H9 (cell line): ENCODE measurements around the gene TCEAL5. TPM values are rescaled to one million over a fixed set of nuclear protein-coding genes. Genes with fewer than 3 reads are reported as not detected.
"Not testable (repeated sequence)": the region's sequence is repeated elsewhere in the genome, so short reads cannot be mapped to it uniquely, and the experiment has no call there.

Experiments
- DNase-seq: peaks from one replicate; pipeline ENCODE4 v3.0.0-alpha.2; 2017
- H2AFZ ChIP-seq: one replicate; pipeline ENCODE4 v1.6.1; 2013; ENCODE audit warnings: mild to moderate bottlenecking, low read length, control low read depth, moderate library complexity
- H2AK5ac ChIP-seq: 2 replicates; pipeline ENCODE4 v1.6.1; 2013; ENCODE audit warnings: low read length, control low read depth, mixed read lengths; ENCODE audit not compliant: insufficient read length
- H2BK120ac ChIP-seq: one replicate; pipeline ENCODE4 v1.6.1; 2013; ENCODE audit warnings: low read depth, mild to moderate bottlenecking, low read length, control low read depth, inconsistent platforms; ENCODE audit not compliant: poor library complexity, severe bottlenecking
- H2BK12ac ChIP-seq: 2 replicates; pipeline ENCODE4 v1.6.1; 2013; ENCODE audit warnings: low read length, control low read depth, mixed read lengths, low read depth; ENCODE audit not compliant: insufficient read length
- H2BK15ac ChIP-seq: 2 replicates; pipeline ENCODE4 v1.6.1; 2013; ENCODE audit warnings: low read depth, low read length, control low read depth
- H2BK20ac ChIP-seq: one replicate; pipeline ENCODE4 v1.6.1; 2013; ENCODE audit warnings: low read depth, mild to moderate bottlenecking, low read length, control low read depth, inconsistent platforms; ENCODE audit not compliant: poor library complexity, severe bottlenecking
- H2BK5ac ChIP-seq: 2 replicates; pipeline ENCODE4 v1.6.1; 2013; ENCODE audit warnings: low read length, control low read depth, mixed read lengths; ENCODE audit not compliant: insufficient read length
- H3K14ac ChIP-seq: 2 replicates; pipeline ENCODE4 v1.6.1; 2013; ENCODE audit warnings: low read length, control low read depth; ENCODE audit not compliant: insufficient read depth
- H3K18ac ChIP-seq: 2 replicates; pipeline ENCODE4 v1.6.1; 2013; ENCODE audit warnings: low read depth, mild to moderate bottlenecking, mixed read lengths, low read length, control low read depth; ENCODE audit not compliant: insufficient read length
- H3K23ac ChIP-seq: 2 replicates; pipeline ENCODE4 v1.6.1; 2013; ENCODE audit warnings: low read length, control low read depth, mixed read lengths, low read depth; ENCODE audit not compliant: insufficient read length
- H3K23me2 ChIP-seq: 2 replicates; pipeline ENCODE4 v1.6.1; 2013; ENCODE audit warnings: low read depth, mild to moderate bottlenecking, mixed read lengths, low read length, control low read depth; ENCODE audit not compliant: insufficient read length, poor library complexity, severe bottlenecking
- H3K27ac ChIP-seq: 2 replicates; pipeline ENCODE4 v1.5.1; 2013; ENCODE audit warnings: low read length, control low read depth, mixed read lengths, low read depth; ENCODE audit not compliant: insufficient read length
- H3K27me3 ChIP-seq: 2 replicates; pipeline ENCODE4 v1.6.1; 2013; ENCODE audit warnings: low read length, control low read depth, inconsistent platforms; ENCODE audit not compliant: insufficient read depth
- H3K4ac ChIP-seq: 2 replicates; pipeline ENCODE4 v1.6.1; 2013; ENCODE audit warnings: low read depth, mild to moderate bottlenecking, control low read depth, inconsistent platforms, low read length, moderate library complexity
- H3K4me1 ChIP-seq: 2 replicates; pipeline ENCODE4 v1.6.1; 2013; ENCODE audit warnings: low read length, control low read depth, inconsistent platforms; ENCODE audit not compliant: insufficient read depth
- H3K4me2 ChIP-seq: 2 replicates; pipeline ENCODE4 v1.6.1; 2013; ENCODE audit warnings: low read length, control low read depth, mixed read lengths; ENCODE audit not compliant: insufficient read length, insufficient read depth
- H3K56ac ChIP-seq: 2 replicates; pipeline ENCODE4 v1.6.1; 2013; ENCODE audit warnings: low read depth, mild to moderate bottlenecking, mixed read lengths, low read length, control low read depth; ENCODE audit not compliant: insufficient read length
- H3K79me1 ChIP-seq: 2 replicates; pipeline ENCODE4 v1.6.1; 2013; ENCODE audit warnings: low read depth, mild to moderate bottlenecking, moderate library complexity, low read length, control low read depth, inconsistent platforms; ENCODE audit not compliant: insufficient read depth, poor library complexity, severe bottlenecking
- H3K79me2 ChIP-seq: 2 replicates; pipeline ENCODE4 v1.6.1; 2013; ENCODE audit warnings: low read length, control low read depth, inconsistent platforms; ENCODE audit not compliant: insufficient read depth
- H3K9ac ChIP-seq: 2 replicates; pipeline ENCODE4 v1.6.1; 2013; ENCODE audit warnings: low read length, control low read depth, mixed read lengths; ENCODE audit not compliant: insufficient read length; ENCODE audit errors: extremely low read depth
- H3K9me3 ChIP-seq: one replicate; pipeline ENCODE4 v1.6.1; 2013; ENCODE audit warnings: low read depth, low read length, inconsistent platforms; ENCODE audit not compliant: control insufficient read depth
- H3T11ph ChIP-seq: one replicate; pipeline ENCODE4 v1.6.1; 2013; ENCODE audit warnings: mild to moderate bottlenecking, low read length, control low read depth, inconsistent platforms
- H4K20me1 ChIP-seq: one replicate; pipeline ENCODE4 v1.6.1; 2013; ENCODE audit not compliant: control insufficient read depth, insufficient read length, insufficient read depth
- H4K5ac ChIP-seq: 2 replicates; pipeline ENCODE4 v1.6.1; 2013; ENCODE audit warnings: low read depth, mild to moderate bottlenecking, mixed read lengths, low read length, control low read depth; ENCODE audit not compliant: insufficient read length
- H4K8ac ChIP-seq: replicated peaks from 2 replicates; pipeline ENCODE4 v1.6.1; 2013; ENCODE audit warnings: low read length, control low read depth, mixed read lengths, low read depth; ENCODE audit not compliant: insufficient read length
- H4K91ac ChIP-seq: 2 replicates; pipeline ENCODE4 v1.6.1; 2013; ENCODE audit warnings: low read depth, mild to moderate bottlenecking, moderate library complexity, mixed read lengths, low read length, control low read depth; ENCODE audit not compliant: insufficient read length
- H3K27ac Mint-ChIP-seq, 3 experiments: 2 replicates in 2 of 3; 3 replicates in 1 of 3; pipeline ENCODE4 v1.8.0; 2020 to 2021; ENCODE audit warnings: mixed read lengths in 3 of 3, mild to moderate bottlenecking in 1 of 3, moderate library complexity in 1 of 3
- H3K27me3 Mint-ChIP-seq: 2 replicates; pipeline ENCODE4 v1.8.0; 2021; ENCODE audit warnings: low read depth, mild to moderate bottlenecking, moderate library complexity, mixed read lengths
- H3K36me3 Mint-ChIP-seq, 3 experiments: 2 replicates in 2 of 3; 3 replicates in 1 of 3; pipeline ENCODE4 v1.8.0; 2020 to 2021; ENCODE audit warnings: low read depth in 3 of 3, mixed read lengths in 3 of 3; ENCODE audit not compliant: insufficient read depth in 1 of 3
- H3K4me1 Mint-ChIP-seq, 2 experiments: 2 replicates each; pipeline ENCODE4 v1.8.0; 2020; ENCODE audit warnings: mixed read lengths in 2 of 2
- H3K4me3 Mint-ChIP-seq, 2 experiments: 2 replicates in 1 of 2; 3 replicates in 1 of 2; pipeline ENCODE4 v1.8.0; 2020 to 2021; ENCODE audit warnings: mild to moderate bottlenecking in 2 of 2, mixed read lengths in 2 of 2, moderate library complexity in 1 of 2
- H3K9me3 Mint-ChIP-seq, 2 experiments: 2 replicates in 1 of 2; 3 replicates in 1 of 2; pipeline ENCODE4 v1.8.0; 2020; ENCODE audit warnings: mild to moderate bottlenecking in 2 of 2, mixed read lengths in 2 of 2, moderate library complexity in 1 of 2
- CTCF ChIP-seq: fragments of 200-600 bp; sonication (generic); conservative IDR thresholded peaks from 3 replicates; pipeline ENCODE4 v1.8.0; 2021; ENCODE audit warnings: antibody characterized with exemption, mild to moderate bottlenecking
- WGBS: extraction: QIAGEN DNeasy Blood & Tissue Kit; methylation state at CpG from one replicate; pipeline ENCODE4 v1.1.7; 2013; ENCODE audit warnings: missing lambda C conversion rate, low lambda C conversion rate, mixed read lengths; ENCODE audit not compliant: insufficient read length; ENCODE audit errors: extremely low coverage; 5-methylcytosine and 5-hydroxymethylcytosine counted together
- total RNA-seq: library from RNA; stranded (reverse); gene quantifications from 2 replicates; pipeline ENCODE4 v1.2.1, GENCODE V29; 2021

Gene TCEAL5
- total RNA-seq, 1 experiment from 2014 or later: not detected

GRCh38 chrX:103236296-103236695, 40.3 kb downstream of the TCEAL5 start:
- TF ChIP-seq CTCF: no peak
- H3K9me3 Mint-ChIP-seq: peaks cover 0 to 46% of the 10 kb centered on the region in 2 experiments; a peak in 3 of 5 replicates
- Histone ChIP-seq H3K56ac (no peak overlapping the region), H2AK5ac (no peak overlapping the region), H4K91ac (no peak overlapping the region), H3K79me2 (no peaks in the 10 kb centered on the region), H3K14ac (no peak overlapping the region), H2BK5ac (no peak overlapping the region), H3K23ac (no peak overlapping the region), H3K79me1 (no peaks in the 10 kb centered on the region), H2AFZ (no peak overlapping the region), H3T11ph (no peak overlapping the region), H3K18ac (no peak overlapping the region), H2BK15ac (no peak overlapping the region), H3K27ac (no peak overlapping the region), H2BK20ac (no peak overlapping the region), H3K9ac (no peak overlapping the region), H4K20me1 (no peaks in the 10 kb centered on the region), H4K8ac (no peak overlapping the region), H3K27me3 (no peaks in the 10 kb centered on the region), H4K5ac (no peak overlapping the region), H2BK120ac (no peak overlapping the region), H3K4me1 (no peaks in the 10 kb centered on the region), H3K4ac (no peak overlapping the region), H3K4me2 (no peak overlapping the region), H3K9me3 (no peaks in the 10 kb centered on the region), H2BK12ac (no peak overlapping the region), H3K23me2 (no peaks in the 10 kb centered on the region)
- no peaks in the 10 kb centered on the region for H3K27me3 Mint-ChIP-seq
- DNase-seq: no peak
- H3K4me1 Mint-ChIP-seq: no peaks in the 10 kb centered on the region
- no peak overlapping the region for H3K27ac Mint-ChIP-seq
- no CpG with 5 or more reads among the region's 1 CpG for WGBS
- H3K36me3 Mint-ChIP-seq: no peaks in the 10 kb centered on the region
- H3K4me3 Mint-ChIP-seq: no peak overlapping the region

- not testable (repeated sequence) for H3K56ac ChIP-seq, H3K4me1 ChIP-seq, H2BK5ac ChIP-seq, H3K4me3 Mint-ChIP-seq, H3K4ac ChIP-seq, H2BK20ac ChIP-seq, H3K23ac ChIP-seq, H3K27ac Mint-ChIP-seq, H3K14ac ChIP-seq, H3K9me3 ChIP-seq, H2BK15ac ChIP-seq, H3K4me2 ChIP-seq, H4K91ac ChIP-seq, H3K18ac ChIP-seq, H3K4me1 Mint-ChIP-seq, H3K79me1 ChIP-seq, H4K20me1 ChIP-seq, H2BK120ac ChIP-seq, H3K79me2 ChIP-seq, H3K27ac ChIP-seq, H4K5ac ChIP-seq, H3K27me3 ChIP-seq, H2BK12ac ChIP-seq, H2AK5ac ChIP-seq, H3K23me2 ChIP-seq, DNase-seq, H3K27me3 Mint-ChIP-seq, H3K36me3 Mint-ChIP-seq, H2AFZ ChIP-seq, H3K9ac ChIP-seq, H3T11ph ChIP-seq, H4K8ac ChIP-seq
- H3K9me3 Mint-ChIP-seq: peaks cover 0 to 47% of the 10 kb centered on the region in 2 experiments; a peak in 3 of 5 replicates
- WGBS: no CpG with 5 or more reads among the region's 2 CpGs
Measured at GRCh38 chrX:103235608-103236007, 40.9 kb downstream of the TCEAL5 start.
